Suprapubic skin (tissue), 4 donors: Measurements from ENCODE around the gene UBE2F.

Source experiments
- EP300 ChIP-seq: sonication (generic); formaldehyde crosslinking; IDR thresholded peaks from one replicate; pipeline ENCODE4 v1.6.1; 2017; ENCODE audit warnings: antibody characterized with exemption
- POLR2A ChIP-seq, 2 donors: fragments of 450-650 bp; IDR thresholded peaks; one replicate each; pipeline ENCODE4 v1.6.1; 2017; ENCODE audit warnings: antibody characterized with exemption in 2 of 2, mild to moderate bottlenecking in 2 of 2, moderate library complexity in 2 of 2
- POLR2AphosphoS5 ChIP-seq, 3 donors: sonication (generic); formaldehyde crosslinking; IDR thresholded peaks; one replicate each; pipeline ENCODE4 v1.6.1; 2017; ENCODE audit warnings: antibody characterized with exemption in 3 of 3
- TF ChIP-seq, protein P1 (sequence below), 2 donors: fragments of 200-600 bp in 1 of 2; fragments of 450-650 bp in 1 of 2; sonication (generic) in 1 of 2; IDR thresholded peaks; one replicate each; pipeline ENCODE4 v1.5.1; 2016 to 2019; ENCODE audit warnings: antibody characterized with exemption in 2 of 2, mild to moderate bottlenecking in 1 of 2, moderate library complexity in 1 of 2

GRCh38 chr2:237995036-237995435 is 28.2 kb downstream of the UBE2F start:
- TF ChIP-seq POLR2A (IDR thresholded peaks at IDR 0.05) (no peak), EP300 (no peak), POLR2AphosphoS5 (IDR thresholded peaks at IDR 0.05) (no peak)
- TF ChIP-seq, protein P1, sequence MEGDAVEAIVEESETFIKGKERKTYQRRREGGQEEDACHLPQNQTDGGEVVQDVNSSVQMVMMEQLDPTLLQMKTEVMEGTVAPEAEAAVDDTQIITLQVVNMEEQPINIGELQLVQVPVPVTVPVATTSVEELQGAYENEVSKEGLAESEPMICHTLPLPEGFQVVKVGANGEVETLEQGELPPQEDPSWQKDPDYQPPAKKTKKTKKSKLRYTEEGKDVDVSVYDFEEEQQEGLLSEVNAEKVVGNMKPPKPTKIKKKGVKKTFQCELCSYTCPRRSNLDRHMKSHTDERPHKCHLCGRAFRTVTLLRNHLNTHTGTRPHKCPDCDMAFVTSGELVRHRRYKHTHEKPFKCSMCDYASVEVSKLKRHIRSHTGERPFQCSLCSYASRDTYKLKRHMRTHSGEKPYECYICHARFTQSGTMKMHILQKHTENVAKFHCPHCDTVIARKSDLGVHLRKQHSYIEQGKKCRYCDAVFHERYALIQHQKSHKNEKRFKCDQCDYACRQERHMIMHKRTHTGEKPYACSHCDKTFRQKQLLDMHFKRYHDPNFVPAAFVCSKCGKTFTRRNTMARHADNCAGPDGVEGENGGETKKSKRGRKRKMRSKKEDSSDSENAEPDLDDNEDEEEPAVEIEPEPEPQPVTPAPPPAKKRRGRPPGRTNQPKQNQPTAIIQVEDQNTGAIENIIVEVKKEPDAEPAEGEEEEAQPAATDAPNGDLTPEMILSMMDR (IDR thresholded peaks at IDR 0.05) = no peak
